GM20000 (cell line): ENCODE results near the gene ENPP7.

ENCODE experiments used
- DNase-seq: peaks from one replicate; pipeline ENCODE4 v3.0.0; 2012; ENCODE audit warnings: low spot score
- CTCF ChIP-seq: IDR thresholded peaks from 2 replicates; pipeline ENCODE4 v1.5.1; 2012; ENCODE audit warnings: mild to moderate bottlenecking, control low read depth; ENCODE audit errors: extremely low read depth, missing control alignments

Gene ENPP7

GRCh38 chr17:79705674-79706073 is 25.1 kb upstream of the ENPP7 start:
- no peak for TF ChIP-seq CTCF
- no peak for DNase-seq

GRCh38 chr17:79706931-79707850 is 23.6 kb upstream of the ENPP7 start:
- DNase-seq, result no peak

GRCh38 chr17:79707931-79708891 is 22.5 kb upstream of the ENPP7 start:
- peak; percentile 47 for TF ChIP-seq CTCF
- DNase-seq, result peak; percentile 78

More at GRCh38 chr17:79706931-79707850, 23.6 kb upstream of the ENPP7 start:
- TF ChIP-seq CTCF, result no peak

- no peak for DNase-seq
- no peak for TF ChIP-seq CTCF
Observed at GRCh38 chr17:79711715-79712305, 18.9 kb upstream of the ENPP7 start.

GRCh38 chr17:79713391-79713790 is 17.4 kb upstream of the ENPP7 start:
- TF ChIP-seq CTCF, result no peak
- no peak for DNase-seq

- no peak for DNase-seq
- no peak for TF ChIP-seq CTCF
Observed at GRCh38 chr17:79714176-79715097, 16.3 kb upstream of the ENPP7 start.
